Prostate gland (tissue), 2 donors: ENCODE data around the gene THSD4.

Experiments
- CTCF ChIP-seq, 4 experiments: fragments of 200-600 bp in 2 of 4; fragments of 450-650 bp in 2 of 4; sonication (generic) in 2 of 4; IDR thresholded peaks; 1 replicate in 3 of 4; 2 replicates in 1 of 4; pipeline ENCODE4 v1.5.1; 2016 to 2019; ENCODE audit warnings: antibody characterized with exemption in 4 of 4, mild to moderate bottlenecking in 2 of 4, moderate library complexity in 2 of 4
- POLR2A ChIP-seq: fragments of 450-650 bp; IDR thresholded peaks from one replicate; pipeline ENCODE4 v1.6.1; 2016; ENCODE audit warnings: antibody characterized with exemption, mild to moderate bottlenecking

GRCh38 chr15:71648095-71648494 is 532.8 kb downstream of the THSD4 start:
- no peak for TF ChIP-seq CTCF (IDR thresholded peaks at IDR 0.05)
- no peak for TF ChIP-seq POLR2A
